Measurements from ENCODE around the gene UBR3. TPM values are rescaled to one million over a fixed set of nuclear protein-coding genes. Genes with fewer than 3 reads are reported as not detected.
A peak's percentile ranks its signal among the peaks of the same experiment; 100 is the strongest.

Gene UBR3
- total and polyA plus RNA-seq, 3 experiments from 2014 or later, result 8.5 to 22.1 (median 21.9) TPM

DNA sequence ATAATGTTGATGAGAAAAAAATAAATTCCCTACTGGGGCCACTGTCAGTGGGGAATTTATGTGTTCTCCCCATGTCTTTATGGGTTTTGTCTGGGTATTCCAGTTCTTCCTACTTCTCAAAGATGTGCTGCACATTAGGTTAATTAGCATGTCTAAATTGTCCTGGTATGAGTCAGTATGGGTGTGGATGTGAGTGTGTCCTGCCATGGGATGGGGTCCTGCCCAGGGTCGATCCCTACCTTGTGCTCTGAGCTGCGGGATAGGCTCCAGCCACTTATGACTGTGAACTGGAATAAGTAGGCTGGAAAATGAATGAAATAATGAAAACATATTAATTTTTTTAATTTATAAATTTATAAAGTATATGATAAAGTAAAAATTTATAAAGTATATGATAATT is 167.5 kb downstream of the UBR3 start:
- Histone ChIP-seq H3K4me1 (ENCODE audit: insufficient read depth, low read length) (no peaks in the 10 kb centered on the region), H3K9me3 (ENCODE audit: low read length) (no peaks in the 10 kb centered on the region), H3K27ac (ENCODE audit: low read depth, low read length) (no peak overlapping the region), H3K4me3 (ENCODE audit: low read length) (no peak overlapping the region), H3K36me3 (ENCODE audit: insufficient read depth, low read length) (peaks cover 5% of the 10 kb centered on the region), H3K27me3 (ENCODE audit: insufficient read depth, low read length, poor library complexity, severe bottlenecking) (no peaks in the 10 kb centered on the region)
- ChIA-PET CTCF (no interaction called here), POLR2A (no interaction called here)
- H3K27ac Mint-ChIP-seq, result no peak overlapping the region
- peaks cover 16 to 55% (median 18%) of the 10 kb centered on the region in 3 donors for H3K36me3 Mint-ChIP-seq
- no peak for DNase-seq
- no peak overlapping the region for H3K4me3 Mint-ChIP-seq
- H3K27me3 Mint-ChIP-seq, result no peaks in the 10 kb centered on the region
- peaks cover 0 to 4% (median 0%) of the 10 kb centered on the region in 5 donors for H3K9me3 Mint-ChIP-seq
- peaks cover 0 to 2% (median 0%) of the 10 kb centered on the region in 3 donors for H3K4me1 Mint-ChIP-seq

DNA sequence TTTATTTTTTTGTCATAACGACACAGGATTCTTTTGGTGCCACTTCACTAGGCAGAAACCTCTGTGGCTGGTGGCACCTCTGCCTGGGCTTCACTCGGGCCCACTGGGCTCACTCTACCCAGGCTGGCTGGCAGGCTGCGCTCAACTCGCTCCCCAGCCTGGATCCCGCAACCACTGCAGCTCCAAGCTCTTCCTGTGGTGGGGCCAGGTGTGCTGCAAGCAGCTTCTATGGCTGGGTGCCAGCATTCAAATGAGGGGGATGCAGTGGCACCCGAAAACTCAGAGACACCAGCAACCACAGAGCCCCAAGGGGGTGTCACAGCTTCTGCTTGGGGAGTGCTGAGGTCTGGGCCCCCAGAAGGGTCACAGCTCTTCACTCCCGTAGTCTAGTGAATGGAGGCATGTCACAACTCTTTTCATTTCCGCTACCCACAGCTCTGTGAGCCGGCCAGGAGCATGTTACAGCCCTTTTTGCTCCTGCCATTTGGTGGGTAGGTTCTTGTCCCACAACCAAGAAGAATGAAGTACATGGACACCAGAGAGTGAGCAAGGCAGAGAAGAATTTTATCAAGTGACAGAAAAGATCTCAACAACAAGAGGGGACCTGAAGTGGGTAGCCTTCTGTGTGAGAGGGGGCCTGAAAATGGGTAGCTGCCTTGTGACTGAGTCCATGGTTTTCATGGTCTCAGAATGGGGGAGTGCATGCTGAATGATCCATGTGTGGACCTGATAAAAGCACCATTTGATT is 170.1 kb downstream of the UBR3 start:
- peaks cover 10% of the 10 kb centered on the region for H3K36me3 ChIP-seq (ENCODE audit: insufficient read depth, low read length)
- ChIA-PET POLR2A (no interaction called here), CTCF (no interaction called here)
- H3K27me3 ChIP-seq (ENCODE audit: insufficient read depth, low read length, poor library complexity, severe bottlenecking), result no peaks in the 10 kb centered on the region
- peaks cover 5 to 14% (median 10%) of the 10 kb centered on the region in 3 donors for H3K4me1 Mint-ChIP-seq
- DNase-seq, result no peak
- H3K9me3 Mint-ChIP-seq, result no peaks in the 10 kb centered on the region
- H3K9me3 ChIP-seq (ENCODE audit: low read length), result no peaks in the 10 kb centered on the region
- peaks cover 14 to 57% (median 19%) of the 10 kb centered on the region in 3 donors for H3K36me3 Mint-ChIP-seq
- no peaks in the 10 kb centered on the region for H3K27me3 Mint-ChIP-seq
- no peak overlapping the region for H3K4me3 Mint-ChIP-seq
- H3K4me1 ChIP-seq (ENCODE audit: insufficient read depth, low read length), result no peaks in the 10 kb centered on the region
- no peak overlapping the region for H3K27ac ChIP-seq (ENCODE audit: low read depth, low read length)
- no peak overlapping the region for H3K4me3 ChIP-seq (ENCODE audit: low read length)
- no peak overlapping the region for H3K27ac Mint-ChIP-seq

- no peak overlapping the region for H3K27ac ChIP-seq (ENCODE audit: low read depth, low read length)
- DNase-seq, result no peak
- H3K36me3 ChIP-seq (ENCODE audit: insufficient read depth, low read length), result peaks cover 13% of the 10 kb centered on the region
- H3K4me3 Mint-ChIP-seq, result no peak overlapping the region
- ChIA-PET POLR2A (no interaction called here), CTCF (no interaction called here)
- H3K36me3 Mint-ChIP-seq, result peaks cover 17 to 61% (median 27%) of the 10 kb centered on the region in 3 donors
- no peaks in the 10 kb centered on the region for H3K27me3 ChIP-seq (ENCODE audit: insufficient read depth, low read length, poor library complexity, severe bottlenecking)
- H3K4me1 Mint-ChIP-seq, result peaks cover 5 to 18% (median 14%) of the 10 kb centered on the region in 3 donors
- H3K4me3 ChIP-seq (ENCODE audit: low read length), result no peak overlapping the region
- no peaks in the 10 kb centered on the region for H3K9me3 Mint-ChIP-seq
- H3K27me3 Mint-ChIP-seq, result no peaks in the 10 kb centered on the region
- no peak overlapping the region for H3K27ac Mint-ChIP-seq
- H3K4me1 ChIP-seq (ENCODE audit: insufficient read depth, low read length), result no peaks in the 10 kb centered on the region
- no peaks in the 10 kb centered on the region for H3K9me3 ChIP-seq (ENCODE audit: low read length)
Observed at GRCh38 chr2:169999054-169999453, 171.8 kb downstream of the UBR3 start.

DNA sequence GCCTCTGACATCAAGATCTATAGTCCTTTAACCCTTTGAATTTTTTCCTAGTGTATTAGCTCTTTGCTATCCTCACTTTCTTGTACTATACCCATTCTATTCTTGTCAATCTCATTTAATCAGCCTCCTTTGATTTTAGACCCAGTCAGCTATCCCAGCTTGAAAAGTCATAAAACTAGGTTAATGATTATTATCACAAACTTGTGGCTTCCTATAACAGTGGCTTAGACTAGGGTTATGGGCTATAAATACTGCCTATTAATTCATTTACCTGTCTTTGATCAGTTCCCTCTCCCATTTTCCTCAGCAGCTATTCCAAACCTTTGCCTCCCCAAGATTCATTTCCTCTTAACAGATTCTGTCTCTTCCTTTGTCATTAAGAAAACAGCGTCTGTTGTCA is 174.8 kb downstream of the UBR3 start:
- peaks cover 15 to 65% (median 40%) of the 10 kb centered on the region in 3 donors for H3K36me3 Mint-ChIP-seq
- H3K4me1 Mint-ChIP-seq, result peaks cover 5 to 18% (median 14%) of the 10 kb centered on the region in 3 donors
- POLR2A ChIA-PET, result no interaction called here

DNA sequence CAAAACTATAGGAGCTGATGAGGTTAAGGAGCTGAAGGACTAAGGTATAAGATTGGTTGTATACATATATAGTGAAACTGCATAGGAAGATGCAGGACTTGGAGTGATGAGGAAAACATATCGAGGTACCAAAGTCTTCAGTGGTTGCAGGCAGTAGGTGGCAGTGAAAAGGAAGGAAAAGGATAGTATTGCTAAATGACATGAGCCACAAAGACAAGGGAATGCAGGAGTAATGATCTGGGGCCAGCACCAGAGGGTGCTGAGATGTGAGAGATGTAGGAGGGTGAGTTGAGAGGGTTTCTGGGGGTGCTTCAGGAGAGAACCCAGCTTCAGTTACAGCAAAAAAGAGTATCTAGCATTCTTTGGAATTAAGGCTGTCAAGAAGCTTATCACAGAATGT is 178.4 kb downstream of the UBR3 start:
- Mint-ChIP-seq H3K27me3 (no peaks in the 10 kb centered on the region), H3K4me3 (no peak overlapping the region), H3K36me3 (peaks cover 12 to 61% (median 44%) of the 10 kb centered on the region in 3 donors), H3K9me3 (no peaks in the 10 kb centered on the region), H3K27ac (peak overlapping the region in 2 of 8 donors; percentile 25 to 51), H3K4me1 (peaks cover 3 to 18% (median 8%) of the 10 kb centered on the region in 3 donors)
- no peak for DNase-seq
- Histone ChIP-seq H3K4me1 (ENCODE audit: insufficient read depth, low read length) (no peaks in the 10 kb centered on the region), H3K9me3 (ENCODE audit: low read length) (no peaks in the 10 kb centered on the region), H3K27ac (ENCODE audit: low read depth, low read length) (no peak overlapping the region), H3K4me3 (ENCODE audit: low read length) (no peak overlapping the region), H3K36me3 (ENCODE audit: insufficient read depth, low read length) (peaks cover 8% of the 10 kb centered on the region), H3K27me3 (ENCODE audit: insufficient read depth, low read length, poor library complexity, severe bottlenecking) (no peaks in the 10 kb centered on the region)
- ChIA-PET CTCF (no interaction called here), POLR2A (no interaction called here)

More for the DNA sequence above, 174.8 kb downstream of the UBR3 start:
- H3K4me3 ChIP-seq (ENCODE audit: low read length), result no peak overlapping the region
- H3K9me3 ChIP-seq (ENCODE audit: low read length), result no peaks in the 10 kb centered on the region
- H3K36me3 ChIP-seq (ENCODE audit: insufficient read depth, low read length), result peaks cover 13% of the 10 kb centered on the region
- Mint-ChIP-seq H3K27me3 (no peaks in the 10 kb centered on the region), H3K4me3 (no peak overlapping the region), H3K9me3 (no peaks in the 10 kb centered on the region), H3K27ac (peak overlapping the region in 2 of 8 donors; percentile 3 to 10)
- no peak overlapping the region for H3K27ac ChIP-seq (ENCODE audit: low read depth, low read length)
- no peak for DNase-seq
- H3K4me1 ChIP-seq (ENCODE audit: insufficient read depth, low read length), result no peaks in the 10 kb centered on the region
- CTCF ChIA-PET, result no interaction called here
- no peaks in the 10 kb centered on the region for H3K27me3 ChIP-seq (ENCODE audit: insufficient read depth, low read length, poor library complexity, severe bottlenecking)

DNA sequence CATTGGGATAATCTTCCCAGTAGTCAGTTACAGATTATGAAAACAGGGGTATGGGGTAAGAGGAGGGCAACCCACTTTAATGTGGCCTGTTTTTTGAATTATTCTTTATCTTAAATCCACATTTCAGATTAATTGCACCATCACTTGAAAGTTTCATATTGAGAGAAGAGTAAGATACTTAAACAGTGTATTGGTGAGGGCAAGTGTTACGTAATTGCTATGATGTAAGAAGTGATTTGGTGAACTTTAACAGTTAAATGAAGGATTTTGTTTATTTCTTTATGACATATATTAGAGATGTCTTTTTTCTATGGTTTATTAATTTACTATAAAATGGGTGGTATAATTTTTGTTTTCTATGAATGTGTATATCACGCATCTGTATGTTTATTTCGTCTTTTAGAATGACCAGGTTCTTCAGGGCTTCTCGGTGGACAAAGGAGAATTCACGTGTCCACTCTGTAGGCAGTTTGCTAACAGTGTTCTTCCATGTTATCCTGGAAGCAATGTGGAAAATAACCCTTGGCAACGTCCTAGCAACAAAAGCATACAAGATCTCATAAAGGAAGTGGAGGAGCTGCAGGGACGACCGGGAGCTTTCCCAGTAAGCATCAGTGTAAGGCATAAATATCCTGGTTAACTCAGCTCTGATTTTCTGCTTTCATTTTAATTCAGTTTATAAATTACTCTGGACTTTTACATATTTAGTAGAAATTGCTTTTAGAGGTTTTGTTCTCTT is 179.5 kb downstream of the UBR3 start:
- Histone ChIP-seq H3K9me3 (ENCODE audit: low read length) (no peaks in the 10 kb centered on the region), H3K4me1 (ENCODE audit: insufficient read depth, low read length) (no peaks in the 10 kb centered on the region), H3K4me3 (ENCODE audit: low read length) (no peak overlapping the region), H3K27ac (ENCODE audit: low read depth, low read length) (no peak overlapping the region), H3K27me3 (ENCODE audit: insufficient read depth, low read length, poor library complexity, severe bottlenecking) (no peaks in the 10 kb centered on the region), H3K36me3 (ENCODE audit: insufficient read depth, low read length) (peaks cover 8% of the 10 kb centered on the region)
- H3K27ac Mint-ChIP-seq, result no peak overlapping the region
- CTCF ChIA-PET, result no interaction called here
- no peaks in the 10 kb centered on the region for H3K9me3 Mint-ChIP-seq
- peaks cover 3 to 13% (median 6%) of the 10 kb centered on the region in 3 donors for H3K4me1 Mint-ChIP-seq
- H3K27me3 Mint-ChIP-seq, result no peaks in the 10 kb centered on the region
- no peak overlapping the region for H3K4me3 Mint-ChIP-seq
- DNase-seq, result no peak
- peaks cover 12 to 58% (median 43%) of the 10 kb centered on the region in 3 donors for H3K36me3 Mint-ChIP-seq
- POLR2A ChIA-PET, result no interaction called here

GRCh38 chr2:170009209-170009608 is 182.0 kb downstream of the UBR3 start:
- CTCF ChIA-PET, result no interaction called here
- H3K27ac ChIP-seq (ENCODE audit: low read depth, low read length), result no peak overlapping the region
- POLR2A ChIA-PET, result no interaction called here

DNA sequence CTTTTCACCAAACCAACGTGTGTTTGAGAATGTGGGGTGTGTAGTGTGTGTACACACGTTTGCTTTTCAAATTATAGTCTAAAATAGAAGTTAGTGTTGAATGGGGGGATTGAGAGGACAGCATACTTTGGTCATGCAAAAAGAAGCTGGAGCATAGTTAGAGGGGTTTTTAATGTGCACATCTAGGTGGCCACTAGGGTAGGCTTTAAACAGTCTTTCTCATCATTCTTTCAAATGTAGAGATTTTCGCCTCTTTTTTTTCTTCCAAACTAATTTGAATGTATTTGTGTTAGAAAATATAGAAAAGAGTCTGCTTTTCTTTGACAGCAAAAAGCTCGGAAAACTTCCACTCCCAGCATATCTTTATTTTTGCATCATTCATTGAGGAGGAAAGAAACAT is 185.5 kb downstream of the UBR3 start:
- no peaks in the 10 kb centered on the region for H3K9me3 Mint-ChIP-seq
- POLR2A ChIA-PET, result no interaction called here
- no peaks in the 10 kb centered on the region for H3K4me1 Mint-ChIP-seq

More at GRCh38 chr2:170009209-170009608, 182.0 kb downstream of the UBR3 start:
- Mint-ChIP-seq H3K36me3 (peaks cover 4 to 54% (median 31%) of the 10 kb centered on the region in 3 donors), H3K9me3 (no peaks in the 10 kb centered on the region), H3K4me1 (no peaks in the 10 kb centered on the region), H3K27me3 (no peaks in the 10 kb centered on the region), H3K27ac (peak overlapping the region in 1 of 8 donors; percentile 56), H3K4me3 (no peak overlapping the region)
- Histone ChIP-seq H3K9me3 (ENCODE audit: low read length) (no peaks in the 10 kb centered on the region), H3K36me3 (ENCODE audit: insufficient read depth, low read length) (no peaks in the 10 kb centered on the region), H3K4me3 (ENCODE audit: low read length) (no peak overlapping the region), H3K4me1 (ENCODE audit: insufficient read depth, low read length) (no peaks in the 10 kb centered on the region), H3K27me3 (ENCODE audit: insufficient read depth, low read length, poor library complexity, severe bottlenecking) (no peaks in the 10 kb centered on the region)
- DNase-seq, result no peak

More for the DNA sequence above, 185.5 kb downstream of the UBR3 start:
- H3K9me3 ChIP-seq (ENCODE audit: low read length), result no peaks in the 10 kb centered on the region
- no peak for DNase-seq
- no peaks in the 10 kb centered on the region for H3K27me3 Mint-ChIP-seq
- H3K36me3 Mint-ChIP-seq, result peaks cover 0 to 30% (median 17%) of the 10 kb centered on the region in 3 donors
- H3K4me3 ChIP-seq (ENCODE audit: low read length), result no peak overlapping the region
- H3K4me3 Mint-ChIP-seq, result no peak overlapping the region
- H3K36me3 ChIP-seq (ENCODE audit: insufficient read depth, low read length), result no peaks in the 10 kb centered on the region
- H3K4me1 ChIP-seq (ENCODE audit: insufficient read depth, low read length), result no peaks in the 10 kb centered on the region
- CTCF ChIA-PET, result no interaction called here
- H3K27me3 ChIP-seq (ENCODE audit: insufficient read depth, low read length, poor library complexity, severe bottlenecking), result no peaks in the 10 kb centered on the region
- no peak overlapping the region for H3K27ac ChIP-seq (ENCODE audit: low read depth, low read length)
- no peak overlapping the region for H3K27ac Mint-ChIP-seq
